SK-N-MC (cell line): Measurements from ENCODE around the gene ZNF516.

Source experiments
- EZH2 ChIP-seq: fragments of 200-600 bp; sonication (generic); IDR thresholded peaks from one replicate; pipeline ENCODE4 v1.6.1; 2017; ENCODE audit warnings: antibody characterized with exemption
- FOXP2 ChIP-seq: optimal IDR thresholded peaks from 2 replicates; pipeline ENCODE3; 2011; ENCODE audit warnings: mild to moderate bottlenecking, moderate library complexity; ENCODE audit not compliant: insufficient read depth; ENCODE audit errors: extremely low read length, control extremely low read depth
- POLR2AphosphoS5 ChIP-seq: IDR thresholded peaks from 2 replicates; pipeline ENCODE4 v1.6.1; 2012; ENCODE audit warnings: mild to moderate bottlenecking, low read depth, low read length, borderline replicate concordance

- TF ChIP-seq FOXP2 = no peak
- TF ChIP-seq EZH2 = no peak
- TF ChIP-seq POLR2AphosphoS5 = no peak
Observed at GRCh38 chr18:76457957-76458356, 37.1 kb downstream of the ZNF516 start.
